ENCODE results near the gene LILRB1. TPM values are rescaled to one million over a fixed set of nuclear protein-coding genes. Genes with fewer than 3 reads are reported as not detected.
"Not testable (repeated sequence)": the region's sequence is repeated elsewhere in the genome, so short reads cannot be mapped to it uniquely, and the experiment has no call there.

Gene LILRB1
- total RNA-seq, 1 donor: not detected

GRCh38 chr19:54674021-54674617 lies 43.8 kb downstream of the LILRB1 start:
- no peak overlapping the region for H3K27ac ChIP-seq (ENCODE audit: low read depth, low read length)
- H3K4me3 ChIP-seq (ENCODE audit: insufficient read depth, low read length): no peak overlapping the region
- no peaks in the 10 kb centered on the region for H3K4me1 ChIP-seq (ENCODE audit: insufficient read depth, low read length)
- H3K79me2 ChIP-seq (ENCODE audit: insufficient read depth, low read length): no peaks in the 10 kb centered on the region
- H4K20me1 ChIP-seq (ENCODE audit: insufficient read depth, low read length): no peaks in the 10 kb centered on the region
- H3K27me3 ChIP-seq (ENCODE audit: insufficient read depth, low read length): no peaks in the 10 kb centered on the region
- DNase-seq (ENCODE audit: insufficient read length, low spot score, missing footprints): no peak
- no peaks in the 10 kb centered on the region for H3K36me3 ChIP-seq (ENCODE audit: insufficient read depth, low read length)
- no peak overlapping the region for H3K4me2 ChIP-seq (ENCODE audit: insufficient read depth, low read length)
- H2AFZ ChIP-seq (ENCODE audit: low read length): no peak overlapping the region
- no peaks in the 10 kb centered on the region for H3K9me3 ChIP-seq (ENCODE audit: low read depth, low read length)
- TF ChIP-seq CTCF (IDR thresholded peaks at IDR 0.05; ENCODE audit: extremely low read depth, low read depth, low read length): peak; percentile 62

- peak; percentile 75 for TF ChIP-seq CTCF (IDR thresholded peaks at IDR 0.05; ENCODE audit: extremely low read depth, low read depth, low read length)
- DNase-seq (ENCODE audit: insufficient read length, low spot score, missing footprints); H4K20me1 ChIP-seq (ENCODE audit: insufficient read depth, low read length): not testable (repeated sequence)
Observed at GRCh38 chr19:54676210-54676834, 46.0 kb downstream of the LILRB1 start.

GRCh38 chr19:54677217-54677616 lies 46.9 kb downstream of the LILRB1 start:
- TF ChIP-seq CTCF (IDR thresholded peaks at IDR 0.05; ENCODE audit: extremely low read depth, low read depth, low read length): no peak
- Histone ChIP-seq H3K27ac (ENCODE audit: low read depth, low read length) (no peak overlapping the region), H3K79me2 (ENCODE audit: insufficient read depth, low read length) (no peaks in the 10 kb centered on the region), H3K4me1 (ENCODE audit: insufficient read depth, low read length) (no peaks in the 10 kb centered on the region), H2AFZ (ENCODE audit: low read length) (no peak overlapping the region), H3K4me3 (ENCODE audit: insufficient read depth, low read length) (no peak overlapping the region), H3K4me2 (ENCODE audit: insufficient read depth, low read length) (no peak overlapping the region), H3K36me3 (ENCODE audit: insufficient read depth, low read length) (no peaks in the 10 kb centered on the region), H3K27me3 (ENCODE audit: insufficient read depth, low read length) (no peaks in the 10 kb centered on the region), H3K9me3 (ENCODE audit: low read depth, low read length) (no peaks in the 10 kb centered on the region), H4K20me1 (ENCODE audit: insufficient read depth, low read length) (no peaks in the 10 kb centered on the region)
- no peak for DNase-seq (ENCODE audit: insufficient read length, low spot score, missing footprints)

More at GRCh38 chr19:54676210-54676834, 46.0 kb downstream of the LILRB1 start:
- not testable (repeated sequence) for H3K36me3 ChIP-seq (ENCODE audit: insufficient read depth, low read length); H3K27ac ChIP-seq (ENCODE audit: low read depth, low read length); H3K4me3 ChIP-seq (ENCODE audit: insufficient read depth, low read length); H3K4me1 ChIP-seq (ENCODE audit: insufficient read depth, low read length); H3K4me2 ChIP-seq (ENCODE audit: insufficient read depth, low read length); H2AFZ ChIP-seq (ENCODE audit: low read length); H3K27me3 ChIP-seq (ENCODE audit: insufficient read depth, low read length); H3K9me3 ChIP-seq (ENCODE audit: low read depth, low read length); H3K79me2 ChIP-seq (ENCODE audit: insufficient read depth, low read length)

- not testable (repeated sequence) for H3K4me1 ChIP-seq (ENCODE audit: insufficient read depth, low read length); H3K36me3 ChIP-seq (ENCODE audit: insufficient read depth, low read length); H4K20me1 ChIP-seq (ENCODE audit: insufficient read depth, low read length); H3K27me3 ChIP-seq (ENCODE audit: insufficient read depth, low read length); DNase-seq (ENCODE audit: insufficient read length, low spot score, missing footprints); H3K79me2 ChIP-seq (ENCODE audit: insufficient read depth, low read length); H3K9me3 ChIP-seq (ENCODE audit: low read depth, low read length); H3K4me2 ChIP-seq (ENCODE audit: insufficient read depth, low read length); H2AFZ ChIP-seq (ENCODE audit: low read length); H3K4me3 ChIP-seq (ENCODE audit: insufficient read depth, low read length); H3K27ac ChIP-seq (ENCODE audit: low read depth, low read length)
Observed at GRCh38 chr19:54681596-54681995, 51.3 kb downstream of the LILRB1 start.
